ENCODE data around the gene CLIC6. TPM values are rescaled to one million over a fixed set of nuclear protein-coding genes. Genes with fewer than 3 reads are reported as not detected.
"Not testable (repeated sequence)": the region's sequence is repeated elsewhere in the genome, so short reads cannot be mapped to it uniquely, and the experiment has no call there.

Gene CLIC6
- total RNA-seq, 1 donor from 2014 or later: 6.2 TPM

DNA sequence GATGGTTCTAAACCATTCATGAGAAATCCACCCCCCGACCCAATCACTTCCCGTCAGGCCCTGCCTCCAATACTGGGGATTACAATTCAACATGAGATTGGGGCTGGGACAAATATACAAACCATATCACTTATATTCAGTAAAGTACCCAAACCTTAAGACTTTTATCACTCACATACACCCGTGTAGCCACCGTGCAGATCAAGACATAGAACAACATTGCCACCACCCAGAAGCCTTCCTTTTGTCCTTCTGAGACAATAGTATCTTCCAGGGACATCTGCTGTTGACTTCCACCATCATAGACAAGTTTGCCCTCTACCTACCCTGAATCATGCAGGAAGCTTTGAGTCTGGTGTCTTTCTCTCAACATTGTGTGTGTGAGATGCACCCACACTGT, 37.5 kb downstream of the CLIC6 start:
- Histone ChIP-seq H3K9me3 (no peaks in the 10 kb centered on the region), H3K4me1 (no peaks in the 10 kb centered on the region), H3K27ac (no peak overlapping the region), H3K4me3 (no peak overlapping the region), H3K36me3 (no peaks in the 10 kb centered on the region), H3K27me3 (no peaks in the 10 kb centered on the region)
- DNase-seq (ENCODE audit: low spot score in 2 of 2): peak in 1 of 2 donors; percentile 7
- TF ChIP-seq, protein P1, sequence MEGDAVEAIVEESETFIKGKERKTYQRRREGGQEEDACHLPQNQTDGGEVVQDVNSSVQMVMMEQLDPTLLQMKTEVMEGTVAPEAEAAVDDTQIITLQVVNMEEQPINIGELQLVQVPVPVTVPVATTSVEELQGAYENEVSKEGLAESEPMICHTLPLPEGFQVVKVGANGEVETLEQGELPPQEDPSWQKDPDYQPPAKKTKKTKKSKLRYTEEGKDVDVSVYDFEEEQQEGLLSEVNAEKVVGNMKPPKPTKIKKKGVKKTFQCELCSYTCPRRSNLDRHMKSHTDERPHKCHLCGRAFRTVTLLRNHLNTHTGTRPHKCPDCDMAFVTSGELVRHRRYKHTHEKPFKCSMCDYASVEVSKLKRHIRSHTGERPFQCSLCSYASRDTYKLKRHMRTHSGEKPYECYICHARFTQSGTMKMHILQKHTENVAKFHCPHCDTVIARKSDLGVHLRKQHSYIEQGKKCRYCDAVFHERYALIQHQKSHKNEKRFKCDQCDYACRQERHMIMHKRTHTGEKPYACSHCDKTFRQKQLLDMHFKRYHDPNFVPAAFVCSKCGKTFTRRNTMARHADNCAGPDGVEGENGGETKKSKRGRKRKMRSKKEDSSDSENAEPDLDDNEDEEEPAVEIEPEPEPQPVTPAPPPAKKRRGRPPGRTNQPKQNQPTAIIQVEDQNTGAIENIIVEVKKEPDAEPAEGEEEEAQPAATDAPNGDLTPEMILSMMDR (IDR thresholded peaks at IDR 0.05): no peak
- intact Hi-C loops (cut with DNase I): no loop called here

DNA sequence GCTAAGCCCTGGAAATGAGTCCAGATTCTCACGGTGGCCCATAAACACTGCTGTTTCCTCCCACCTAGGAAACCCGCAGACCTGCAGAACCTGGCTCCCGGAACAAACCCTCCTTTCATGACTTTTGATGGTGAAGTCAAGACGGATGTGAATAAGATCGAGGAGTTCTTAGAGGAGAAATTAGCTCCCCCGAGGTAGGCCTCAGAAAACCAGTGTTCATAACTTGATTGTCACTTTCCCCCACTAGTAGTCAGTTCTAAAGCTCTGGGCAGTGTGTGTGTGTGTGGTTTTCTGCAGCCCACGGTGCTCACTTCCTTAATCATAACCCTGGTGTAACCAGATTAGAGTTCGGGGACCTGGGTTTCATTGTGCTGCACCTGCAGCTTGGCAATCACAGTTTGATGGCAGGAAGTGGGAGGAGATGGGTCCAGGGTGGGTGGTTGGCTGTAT, 39.1 kb downstream of the CLIC6 start:
- Histone ChIP-seq H3K9me3 (no peaks in the 10 kb centered on the region), H3K27me3 (no peaks in the 10 kb centered on the region), H3K27ac (no peak overlapping the region), H3K4me3 (no peak overlapping the region), H3K4me1 (no peaks in the 10 kb centered on the region), H3K36me3 (no peaks in the 10 kb centered on the region)
- intact Hi-C loops (cut with DNase I): no loop called here
- TF ChIP-seq, protein P1 (IDR thresholded peaks at IDR 0.05): no peak
- DNase-seq (ENCODE audit: low spot score in 2 of 2): no peak

DNA sequence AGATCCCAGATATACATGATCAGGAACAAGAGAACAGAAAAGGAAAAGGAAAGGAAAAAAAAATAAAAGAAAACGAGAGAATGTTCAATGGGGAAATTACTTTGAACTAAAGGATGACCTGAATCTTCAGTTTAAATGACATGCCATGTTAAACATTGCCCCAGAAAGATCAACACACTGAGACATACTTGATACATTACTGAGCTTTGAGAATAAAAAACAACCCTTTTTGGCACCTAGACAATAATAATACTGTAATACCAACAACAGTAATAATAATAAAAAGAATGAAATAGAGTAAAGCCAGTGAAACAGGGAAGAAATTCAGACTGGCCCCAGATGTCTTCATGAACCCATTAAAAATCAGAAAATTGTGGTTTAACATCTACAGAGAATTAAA, 44.8 kb downstream of the CLIC6 start:
- H3K4me1 ChIP-seq: no peaks in the 10 kb centered on the region

DNA sequence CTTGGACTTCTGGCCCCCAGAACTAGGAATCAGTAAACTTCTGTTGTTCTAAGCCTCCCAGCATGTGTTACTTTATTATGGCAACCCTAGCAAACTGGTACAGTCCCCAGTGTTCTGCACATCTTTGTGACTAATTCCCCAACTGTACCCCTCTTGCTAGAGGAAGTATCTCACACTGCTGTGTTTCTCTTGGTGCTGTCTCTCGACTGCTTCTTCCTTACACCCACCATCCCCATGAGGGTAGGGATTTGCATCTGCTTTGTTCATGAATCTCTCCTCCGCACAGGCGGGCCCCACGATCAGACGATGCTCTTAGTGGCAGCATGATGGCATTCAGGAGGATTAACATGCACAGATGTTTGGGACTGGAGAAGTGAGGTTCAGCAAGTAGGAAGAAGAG, 46.7 kb downstream of the CLIC6 start:
- TF ChIP-seq, protein P1 (IDR thresholded peaks at IDR 0.05): no peak
- H3K9me3 ChIP-seq: no peaks in the 10 kb centered on the region
- intact Hi-C loops (cut with DNase I): no loop called here
- no peak overlapping the region for H3K27ac ChIP-seq
- no peak overlapping the region for H3K4me3 ChIP-seq
- H3K27me3 ChIP-seq: no peaks in the 10 kb centered on the region
- no peaks in the 10 kb centered on the region for H3K36me3 ChIP-seq
- no peaks in the 10 kb centered on the region for H3K4me1 ChIP-seq
- DNase-seq (ENCODE audit: low spot score in 2 of 2): no peak

More for the DNA sequence above, 44.8 kb downstream of the CLIC6 start:
- Histone ChIP-seq H3K4me3 (no peak overlapping the region), H3K9me3 (no peaks in the 10 kb centered on the region), H3K27ac (no peak overlapping the region), H3K36me3 (no peaks in the 10 kb centered on the region), H3K27me3 (no peaks in the 10 kb centered on the region)
- intact Hi-C loops (cut with DNase I): no loop called here
- TF ChIP-seq, protein P1 (IDR thresholded peaks at IDR 0.05): no peak
- DNase-seq (ENCODE audit: low spot score in 2 of 2): no peak

DNA sequence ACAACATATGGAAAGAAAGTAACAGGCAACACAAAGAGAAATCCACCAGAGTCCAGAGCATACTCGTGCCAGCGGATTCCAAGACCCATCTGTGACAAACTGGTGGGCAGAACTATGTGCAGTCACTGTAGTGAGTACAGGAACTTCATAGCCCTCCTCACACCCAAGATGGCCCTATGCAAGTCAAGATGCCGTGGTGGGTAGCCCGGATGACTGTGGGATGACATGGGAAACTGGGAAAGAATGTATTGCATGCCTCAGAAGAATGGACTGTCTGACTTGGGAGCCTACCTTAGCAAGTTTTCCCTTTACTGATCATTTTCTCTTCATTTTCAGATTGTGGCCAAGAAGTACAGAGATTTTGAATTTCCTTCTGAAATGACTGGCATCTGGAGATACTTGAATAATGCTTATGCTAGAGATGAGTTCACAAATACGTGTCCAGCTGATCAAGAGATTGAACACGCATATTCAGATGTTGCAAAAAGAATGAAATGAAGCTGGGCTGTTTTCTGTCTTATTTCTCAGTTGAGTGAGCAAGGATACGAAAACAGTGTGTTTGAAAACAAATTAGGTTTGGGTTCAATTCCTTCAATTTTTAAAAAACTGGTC, 47.3 kb downstream of the CLIC6 start:
- intact Hi-C loops (cut with DNase I): no loop called here
- no peak overlapping the region for H3K4me3 ChIP-seq
- TF ChIP-seq, protein P1 (IDR thresholded peaks at IDR 0.05): no peak
- no peaks in the 10 kb centered on the region for H3K4me1 ChIP-seq
- no peak overlapping the region for H3K27ac ChIP-seq
- no peaks in the 10 kb centered on the region for H3K27me3 ChIP-seq
- H3K9me3 ChIP-seq: no peaks in the 10 kb centered on the region
- DNase-seq (ENCODE audit: low spot score in 2 of 2): no peak
- no peaks in the 10 kb centered on the region for H3K36me3 ChIP-seq

DNA sequence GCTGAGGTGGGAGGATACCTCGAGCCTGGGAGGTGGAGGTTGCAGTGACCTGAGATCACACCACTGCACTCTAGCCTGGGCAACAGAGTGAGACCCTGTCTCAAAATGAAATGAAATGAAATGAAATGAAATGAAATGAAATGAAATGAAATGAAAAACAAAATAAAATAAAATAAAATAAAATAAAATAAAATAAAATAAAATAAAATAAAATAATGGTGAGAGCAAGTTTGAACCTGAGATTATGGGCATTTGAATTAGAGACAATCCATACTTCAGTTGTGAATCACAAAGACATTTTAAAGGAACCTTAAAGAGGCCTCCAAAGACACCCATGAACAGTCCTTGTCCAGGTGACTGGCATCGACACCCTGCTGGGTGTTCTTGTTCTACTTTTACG, 49.7 kb downstream of the CLIC6 start:
- H3K4me3 ChIP-seq; H3K36me3 ChIP-seq; H3K27ac ChIP-seq; H3K9me3 ChIP-seq; DNase-seq (ENCODE audit: low spot score in 2 of 2); H3K4me1 ChIP-seq; intact Hi-C loops (cut with DNase I); H3K27me3 ChIP-seq: not testable (repeated sequence)

Data from ascending aorta (tissue), 2 donors.